SHP77 treated with DMSO at 0.1 percent for 48 hours (cell line): ENCODE data around the gene SORD.
A peak's percentile ranks its signal among the peaks of the same experiment; 100 is the strongest.
"Not testable (repeated sequence)": the region's sequence is repeated elsewhere in the genome, so short reads cannot be mapped to it uniquely, and the experiment has no call there.

Experiments used
- DNase-seq: peaks from one replicate; lab custom pipeline; 2025; lab: John Stamatoyannopoulos, UW

Gene SORD

DNA sequence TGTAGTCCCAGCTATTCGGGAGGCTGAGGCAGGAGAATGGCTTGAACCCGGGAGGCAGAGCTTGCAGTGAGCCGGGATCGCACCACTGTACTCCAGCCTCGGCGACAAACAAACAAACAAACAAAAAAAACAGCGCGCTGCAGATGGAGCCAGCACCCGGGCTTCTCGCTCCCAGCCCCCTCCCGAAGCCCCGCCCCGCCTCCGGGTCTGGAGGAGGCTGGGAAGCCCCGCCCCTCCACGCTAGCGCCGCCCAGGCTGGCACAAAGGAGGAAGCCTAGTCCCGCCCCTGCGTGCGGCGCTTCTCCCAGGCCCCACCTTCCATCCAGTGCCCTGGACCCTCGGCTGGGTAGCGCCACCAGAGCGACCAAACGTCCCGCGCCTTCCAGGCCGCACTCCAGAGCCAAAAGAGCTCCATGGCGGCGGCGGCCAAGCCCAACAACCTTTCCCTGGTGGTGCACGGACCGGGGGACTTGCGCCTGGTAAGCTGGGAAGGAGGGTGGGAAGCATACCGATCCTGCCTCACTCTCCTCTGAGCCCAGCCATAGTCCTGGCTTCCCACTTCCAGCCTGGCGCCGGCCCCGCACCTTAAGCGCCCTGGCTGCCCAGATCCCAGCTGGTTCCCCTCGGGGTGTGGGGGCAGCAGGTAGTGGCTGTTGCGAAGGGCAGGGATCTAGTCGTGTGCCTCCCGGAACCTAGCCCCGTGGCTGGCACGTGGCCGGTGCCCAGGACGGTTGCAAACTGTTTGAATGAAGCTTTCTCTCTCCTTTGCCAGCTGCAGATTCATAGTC, at the start of gene SORD:
Gene SORD (plus strand): TSS at position 325 of the 788 bp plus-strand sequence. CDS start 89 bp downstream, at position 414.
- peak; percentile 64 for DNase-seq

DNA sequence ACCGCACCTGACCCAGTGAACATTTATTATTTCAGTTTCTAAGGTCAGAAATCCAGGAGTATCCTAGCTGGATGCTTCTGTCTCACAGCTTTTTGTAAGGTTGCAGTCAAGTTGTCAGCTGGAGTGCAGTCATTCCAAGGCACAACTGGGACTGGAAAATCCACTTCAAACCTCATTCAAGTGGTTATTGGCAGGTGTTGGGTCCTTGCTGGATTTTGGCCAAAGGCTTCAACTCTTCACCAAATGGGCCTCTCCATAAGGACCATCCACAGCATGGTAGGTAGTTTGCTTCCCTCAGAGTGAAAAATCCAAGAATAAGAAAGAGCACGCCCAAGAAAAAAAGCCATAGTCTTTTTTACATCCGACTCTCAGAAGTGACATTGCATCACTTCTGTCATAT, 46.8 kb upstream of the SORD start:
- DNase-seq, result not testable (repeated sequence)

DNA sequence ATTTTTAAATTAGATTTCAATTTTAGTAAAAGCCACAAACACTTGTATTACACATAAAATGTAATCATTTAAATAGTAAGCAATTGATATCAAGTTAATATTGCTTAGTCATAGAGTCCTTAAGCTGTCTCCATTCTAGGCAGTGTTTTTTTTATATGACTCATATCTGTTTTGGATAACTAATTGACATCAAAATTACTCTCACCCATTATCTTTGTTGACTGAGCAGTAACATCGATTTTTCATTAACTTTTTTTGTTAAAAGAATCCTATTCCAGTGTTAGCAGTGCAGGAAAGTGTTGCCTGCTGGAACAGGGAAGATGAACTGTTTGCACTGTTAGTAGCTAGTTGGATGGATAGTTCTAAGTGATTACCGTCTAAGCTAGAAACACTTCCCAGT, 45.2 kb upstream of the SORD start:
- not testable (repeated sequence) for DNase-seq

DNA sequence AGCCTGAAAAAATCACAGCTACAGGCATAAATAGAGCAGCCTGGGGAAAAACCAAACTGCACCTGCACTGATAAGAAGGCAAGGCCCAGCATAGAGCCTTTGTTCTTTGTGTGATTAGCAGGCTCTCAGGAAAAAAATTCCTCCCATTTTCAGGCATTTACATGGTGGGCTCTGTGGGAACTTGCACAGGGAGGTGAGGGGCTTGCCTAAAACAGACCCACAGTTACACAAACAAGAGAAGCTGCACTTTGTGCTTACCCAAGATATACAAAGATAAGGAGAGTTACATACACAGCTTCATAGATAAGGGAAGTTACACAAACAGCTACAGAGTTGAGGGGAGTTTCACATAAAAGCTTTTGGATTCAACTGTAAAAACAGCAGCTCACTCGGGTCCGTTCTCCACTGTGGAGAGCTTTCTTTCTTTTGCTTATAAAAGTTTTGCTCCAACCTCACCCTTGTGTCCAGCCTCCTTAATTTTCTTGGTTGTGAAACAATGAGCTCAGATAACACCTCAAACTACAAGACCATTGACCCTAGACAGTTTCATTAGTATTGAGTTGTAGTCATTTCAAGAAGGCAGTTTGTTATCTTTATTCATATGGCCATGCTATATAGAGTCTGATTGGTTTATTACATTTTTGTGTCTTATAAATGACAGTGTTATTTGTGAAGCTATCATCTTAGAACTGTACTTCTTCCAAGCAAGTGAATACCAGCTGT, 43.2 kb upstream of the SORD start:
- not testable (repeated sequence) for DNase-seq

DNA sequence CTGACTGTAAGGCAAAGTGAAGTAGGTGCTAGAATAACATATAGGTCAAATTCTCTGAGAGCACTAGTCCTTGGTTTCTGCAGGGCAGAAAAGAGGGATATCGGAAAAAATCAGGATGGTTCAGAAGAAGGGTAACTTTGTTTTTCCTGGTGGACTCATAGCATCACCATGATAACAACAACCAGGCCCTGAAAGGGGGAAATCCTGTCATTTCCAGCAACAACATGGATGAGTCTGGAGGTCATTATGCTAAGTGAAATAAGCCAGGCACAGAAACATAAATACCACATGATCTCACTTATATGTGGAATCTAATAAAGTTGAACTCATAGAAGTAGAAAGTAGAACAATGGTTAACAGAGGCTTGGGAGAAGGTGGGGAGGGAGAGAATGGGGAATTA, 38.9 kb upstream of the SORD start:
- not testable (repeated sequence) for DNase-seq

DNA sequence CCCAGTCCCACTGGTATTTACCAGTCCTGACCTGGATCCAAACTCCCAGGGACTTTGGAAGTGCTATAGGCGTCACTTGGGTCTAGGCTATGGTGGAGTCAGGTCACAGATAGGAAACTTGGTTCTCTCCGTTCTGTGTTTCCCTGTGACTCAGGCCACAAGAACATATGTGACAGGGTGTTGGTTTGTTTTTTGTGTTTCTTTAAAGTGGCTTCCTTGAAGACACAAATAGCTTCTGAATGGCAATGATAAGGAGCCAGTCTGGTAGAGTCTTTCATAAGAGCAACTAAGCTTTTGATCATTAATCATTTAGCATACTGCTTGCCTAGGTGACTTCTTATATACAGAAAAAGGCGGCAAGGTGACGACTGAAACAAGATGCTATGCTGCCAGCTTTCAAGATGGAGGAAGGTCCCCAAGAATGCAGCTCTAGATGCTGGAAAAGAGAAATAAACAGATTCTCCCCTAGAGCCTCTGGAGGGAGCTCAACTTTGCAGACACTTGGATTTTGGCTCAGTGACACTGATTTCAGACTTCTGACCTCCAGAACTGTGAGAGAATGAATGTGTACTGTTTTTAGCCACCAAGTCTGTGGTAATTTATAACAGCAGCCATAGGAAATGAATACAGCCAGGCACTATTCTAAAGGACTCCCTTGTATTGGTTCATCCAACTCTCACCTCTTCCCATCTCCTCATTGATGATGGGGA, 36.5 kb upstream of the SORD start:
- not testable (repeated sequence) for DNase-seq

DNA sequence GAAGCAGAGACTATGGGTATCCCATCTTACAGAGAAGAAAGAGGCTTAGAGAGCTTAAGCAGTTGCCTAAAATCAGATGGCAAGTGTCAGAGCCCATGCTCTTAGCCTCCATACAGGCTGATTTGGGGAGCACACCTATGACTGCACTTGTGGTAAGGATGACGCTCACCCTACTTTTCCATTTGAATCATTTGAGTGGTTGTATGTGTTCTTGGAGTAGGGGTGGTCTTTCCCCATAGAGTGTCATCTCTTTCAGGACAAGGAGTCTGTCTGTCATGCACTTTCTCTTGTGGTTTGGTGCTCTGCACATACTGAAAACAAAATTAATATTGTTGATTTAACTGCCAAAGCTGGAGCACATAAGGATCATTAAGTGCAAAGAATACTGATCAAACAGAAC, 35.3 kb upstream of the SORD start:
- not testable (repeated sequence) for DNase-seq

DNA sequence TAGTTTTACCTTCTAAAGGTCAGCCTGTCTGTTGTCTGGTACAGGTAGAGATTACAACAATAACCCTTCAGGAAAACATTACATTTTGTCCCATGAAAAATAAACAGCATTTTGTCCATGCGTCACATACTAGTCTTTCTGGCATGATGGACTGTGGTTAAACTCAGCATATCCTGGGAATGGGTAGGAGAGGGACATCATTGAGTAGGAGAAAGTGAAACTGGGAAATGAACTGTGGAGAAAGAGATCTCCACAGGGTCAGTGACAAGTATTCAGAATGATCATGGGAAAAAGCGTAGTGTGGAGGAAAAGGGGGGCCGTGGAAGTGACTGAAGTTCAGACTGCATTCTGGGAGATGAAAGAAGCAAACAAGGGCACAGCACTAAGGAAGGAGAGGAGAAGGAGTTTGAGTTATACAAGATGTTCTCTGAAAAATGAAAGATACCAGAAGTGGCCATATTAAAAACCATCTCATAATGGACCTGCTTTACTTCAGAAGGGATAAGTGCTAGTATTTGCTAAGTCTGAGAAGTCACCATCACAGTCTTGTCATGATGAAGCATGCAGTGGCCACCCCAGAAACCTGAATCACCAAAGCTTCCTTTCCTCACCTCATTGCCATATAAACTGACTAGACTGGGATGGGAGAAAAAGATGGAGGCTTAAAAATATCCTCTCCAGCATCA, 34.7 kb upstream of the SORD start:
- not testable (repeated sequence) for DNase-seq

DNA sequence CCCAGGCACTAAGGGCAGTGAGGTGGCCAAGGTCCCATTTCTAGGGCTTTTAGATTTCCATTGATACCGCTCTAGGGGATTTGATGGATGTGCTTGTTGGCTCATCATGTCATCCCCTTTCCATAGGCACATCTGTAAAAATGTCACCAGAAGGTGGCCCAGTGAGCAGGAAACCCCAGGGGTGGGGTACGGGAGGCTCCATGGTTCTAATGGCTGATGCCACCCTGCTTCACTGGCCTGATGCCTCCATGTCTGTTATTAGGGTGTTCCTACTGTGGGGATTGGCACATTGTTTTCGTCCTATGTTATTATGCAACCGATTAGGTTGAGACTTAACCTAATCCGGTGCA, 34.1 kb upstream of the SORD start:
- not testable (repeated sequence) for DNase-seq

DNA sequence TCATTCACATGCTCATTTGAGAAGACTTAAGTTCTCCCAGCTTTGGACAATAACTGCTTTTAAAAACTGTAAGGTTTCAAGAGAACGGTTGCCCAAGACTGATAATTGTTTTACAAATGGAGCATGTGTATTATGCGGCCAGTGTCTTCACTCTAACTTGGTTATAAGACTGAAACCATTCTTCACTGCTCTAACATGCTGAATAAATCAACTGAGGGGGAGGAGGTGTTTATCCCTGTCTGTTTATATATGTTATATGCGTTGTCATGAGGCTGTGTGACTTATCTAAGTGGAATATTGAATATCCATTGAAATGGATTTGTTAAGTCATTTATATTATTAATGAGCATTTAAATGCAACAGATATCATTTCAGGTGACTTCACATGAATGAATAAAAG, 25.4 kb upstream of the SORD start:
- DNase-seq, result not testable (repeated sequence)

DNA sequence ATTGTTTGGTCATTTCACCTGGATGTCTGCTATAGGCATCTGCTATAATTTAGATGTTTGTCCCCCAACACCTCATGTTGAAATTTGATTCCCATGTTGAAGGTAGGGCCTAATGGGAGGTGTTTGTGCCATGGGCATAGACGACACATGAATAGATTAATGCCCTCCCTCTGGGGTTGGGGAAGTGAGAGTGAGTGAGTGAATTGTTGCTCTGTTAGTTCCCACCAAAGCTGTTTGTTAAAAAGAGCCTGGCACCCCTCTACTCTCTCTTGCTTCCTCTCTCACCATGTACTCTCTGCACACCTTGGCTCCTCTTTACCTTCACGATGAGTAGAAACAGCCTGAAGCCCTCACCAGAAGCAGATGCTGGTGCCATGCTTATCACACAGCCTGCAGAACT, 23.9 kb upstream of the SORD start:
- no peak for DNase-seq

DNA sequence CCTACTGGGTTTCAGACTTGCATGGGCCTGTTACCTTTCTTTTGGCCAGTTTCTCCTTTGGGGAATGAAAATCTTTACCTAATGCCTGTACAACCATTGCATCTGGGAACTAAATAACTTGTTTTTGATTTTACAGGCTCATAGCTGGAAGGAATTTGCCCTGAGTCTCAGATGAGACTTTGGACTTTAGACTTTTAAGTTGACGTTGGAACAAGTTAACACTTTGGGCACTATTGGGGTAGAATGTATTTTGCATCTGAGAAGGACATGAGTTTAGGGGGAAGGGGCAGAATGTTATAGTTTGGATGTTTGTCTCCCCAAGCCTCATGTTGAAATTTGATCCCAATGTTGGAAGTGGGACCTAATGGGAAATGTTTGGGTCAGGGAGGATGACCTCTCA, 21.8 kb upstream of the SORD start:
- not testable (repeated sequence) for DNase-seq

DNA sequence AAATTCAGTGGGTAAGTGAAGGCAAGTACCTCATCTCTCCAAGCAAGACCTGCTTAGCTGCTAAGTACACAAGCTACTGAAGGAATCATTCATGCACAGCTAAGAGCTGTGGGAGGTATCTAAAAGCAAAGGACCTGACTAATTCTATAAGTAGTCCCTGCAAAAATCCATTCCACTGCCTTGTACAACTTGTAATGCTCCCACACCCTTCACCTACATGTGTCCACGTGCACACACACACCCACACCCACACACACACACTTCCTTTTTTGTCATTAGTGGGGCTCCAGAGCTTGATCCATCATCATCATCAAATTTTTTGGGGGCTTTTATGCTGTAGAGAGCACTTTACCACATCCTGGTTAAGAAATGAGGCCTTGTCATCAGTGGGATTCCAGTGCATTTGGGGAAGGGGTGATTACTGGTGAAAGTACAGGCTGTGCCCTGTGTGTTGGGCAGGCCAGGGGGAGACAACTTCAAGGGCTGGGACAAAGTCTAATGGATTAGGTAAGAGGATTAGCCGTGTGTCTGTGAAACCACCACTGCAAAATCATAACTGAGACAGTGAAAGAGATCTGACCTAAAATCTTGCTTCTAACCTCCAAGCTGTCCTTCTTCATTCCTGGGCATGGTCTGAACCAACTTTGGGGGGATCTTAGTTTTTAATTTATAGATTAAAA, 19.1 kb upstream of the SORD start:
- not testable (repeated sequence) for DNase-seq

DNA sequence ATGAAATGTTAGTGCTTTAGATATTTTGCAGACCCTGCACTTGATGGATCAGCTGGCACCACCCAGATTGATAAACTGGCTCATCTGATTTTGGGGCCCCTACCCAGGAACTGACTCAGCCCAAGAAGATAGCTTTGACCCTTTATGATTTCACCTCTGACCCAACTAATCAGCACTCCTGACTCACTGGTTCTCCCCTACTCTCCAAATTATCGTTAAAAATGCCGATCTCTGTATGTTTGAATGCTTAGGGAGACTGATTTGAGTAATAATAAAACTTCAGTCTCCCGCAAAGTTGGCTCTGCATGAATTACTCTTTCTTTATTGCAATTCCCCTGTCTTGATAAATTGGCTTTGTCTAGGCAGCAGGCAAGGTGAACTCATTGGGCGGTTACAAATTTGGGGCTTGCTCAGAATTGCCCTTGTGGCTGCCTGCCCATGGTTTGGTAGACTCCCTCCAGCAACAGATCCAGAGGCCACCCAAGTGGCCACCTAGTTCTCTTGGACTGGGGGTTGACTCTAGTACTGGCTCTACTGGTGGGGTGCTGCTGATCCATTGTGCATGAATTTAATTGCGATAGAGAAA, 18.3 kb upstream of the SORD start:
- not testable (repeated sequence) for DNase-seq

DNA sequence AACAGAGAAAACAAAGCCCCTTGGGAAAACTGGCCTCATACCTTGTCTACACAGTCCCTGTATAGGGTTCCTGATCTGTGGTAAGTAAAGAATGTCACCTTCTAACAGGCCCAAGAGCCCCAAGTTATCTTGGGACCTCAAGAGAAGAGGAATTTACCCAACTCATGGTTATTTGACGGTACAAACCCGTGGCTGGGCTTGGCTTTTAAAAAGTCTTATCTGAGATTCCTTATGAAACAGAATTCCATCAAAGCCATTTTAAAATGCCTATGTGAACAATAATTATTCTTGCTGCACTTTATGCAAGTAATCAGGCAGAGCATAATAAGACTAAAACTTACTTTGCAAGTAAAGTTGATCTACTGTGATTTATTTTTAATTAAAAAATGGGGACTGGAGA, 13.9 kb upstream of the SORD start:
- no peak for DNase-seq

DNA sequence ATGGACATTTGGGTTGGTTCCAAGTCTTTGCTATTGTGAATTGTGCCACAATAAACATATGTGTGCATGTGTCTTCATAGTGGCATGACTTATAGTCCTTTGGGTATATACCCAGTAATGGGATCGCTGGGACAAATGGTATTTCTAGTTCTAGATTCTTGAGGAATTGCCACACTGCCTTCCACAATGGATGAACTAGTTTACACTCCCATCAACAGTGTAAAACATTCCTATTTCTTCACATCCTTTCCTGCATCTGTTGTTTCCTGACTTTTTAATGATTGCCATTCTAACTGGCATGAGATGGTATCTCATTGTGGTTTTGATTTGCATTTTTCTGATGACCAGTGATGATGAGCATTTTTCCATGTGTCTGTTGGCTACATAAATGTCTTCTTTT, 7.9 kb upstream of the SORD start:
- not testable (repeated sequence) for DNase-seq

DNA sequence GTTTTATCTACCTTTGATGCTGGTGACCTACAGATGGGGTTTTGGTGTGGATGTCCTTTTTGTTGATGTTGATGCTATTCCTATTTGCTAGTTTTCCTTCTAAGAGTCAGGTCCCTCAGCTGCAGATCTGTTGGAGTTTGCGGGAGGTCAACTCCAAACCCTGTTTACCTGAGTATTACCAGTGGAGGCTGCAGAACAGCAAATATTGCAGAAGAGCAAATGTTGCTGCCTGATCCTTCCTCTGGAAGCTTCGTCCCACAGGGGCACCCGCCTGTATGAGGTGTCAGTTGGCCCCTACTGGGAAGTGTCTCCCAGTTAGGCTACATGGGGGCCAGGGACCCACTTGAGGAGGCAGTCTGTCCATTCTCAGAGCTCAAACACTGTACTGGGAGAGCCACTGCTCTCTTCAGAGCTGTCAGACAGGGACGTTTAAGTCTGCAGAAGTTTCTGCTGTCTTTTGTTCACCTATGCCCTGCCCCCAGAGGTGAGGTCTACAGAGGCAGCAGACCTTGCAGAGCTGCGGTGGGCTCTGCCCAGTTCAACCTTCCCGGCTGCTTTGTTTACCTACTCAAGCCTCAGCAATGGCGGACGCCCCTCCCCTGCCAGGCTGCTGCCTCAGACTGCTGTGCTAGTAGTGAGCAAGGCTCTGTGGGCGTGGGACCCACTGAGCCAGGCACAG, 2.6 kb upstream of the SORD start:
- not testable (repeated sequence) for DNase-seq

DNA sequence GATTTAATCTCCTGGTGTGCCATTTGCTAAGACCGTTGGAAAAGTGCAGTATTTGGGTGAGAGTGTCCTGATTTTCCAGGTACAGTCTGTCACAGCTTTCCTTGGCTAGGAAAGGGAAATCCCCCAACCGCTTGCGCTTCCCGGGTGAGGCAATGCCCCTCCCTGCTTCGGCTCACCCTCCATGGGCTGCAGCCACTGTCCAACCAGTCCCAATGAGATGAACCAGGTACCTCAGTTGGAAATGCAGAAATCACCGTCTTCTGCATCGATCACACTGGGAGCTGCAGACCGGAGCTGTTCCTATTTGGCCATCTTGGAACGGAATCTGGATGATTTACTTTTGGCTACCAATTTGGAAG, 2.1 kb upstream of the SORD start:
- DNase-seq, result not testable (repeated sequence)

DNA sequence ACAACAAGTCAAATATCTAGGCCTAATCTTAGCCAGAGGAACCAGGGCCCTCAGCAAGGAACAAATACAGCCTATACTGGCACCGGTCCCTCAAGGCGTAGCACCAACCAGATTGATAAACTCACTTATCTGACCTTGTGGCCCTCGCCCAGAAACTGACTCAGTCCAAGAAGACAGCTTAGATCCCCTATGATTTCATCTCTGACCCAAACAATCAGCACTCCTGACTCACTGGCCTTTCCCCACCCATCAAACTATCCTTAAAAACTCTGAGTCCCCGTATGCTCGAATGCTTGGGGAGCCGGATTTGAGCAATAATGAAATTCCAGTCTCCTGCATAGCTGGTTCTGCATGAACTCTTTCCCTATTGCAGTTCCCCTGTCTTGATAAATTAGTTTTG, 1.6 kb upstream of the SORD start:
- no peak for DNase-seq

DNA sequence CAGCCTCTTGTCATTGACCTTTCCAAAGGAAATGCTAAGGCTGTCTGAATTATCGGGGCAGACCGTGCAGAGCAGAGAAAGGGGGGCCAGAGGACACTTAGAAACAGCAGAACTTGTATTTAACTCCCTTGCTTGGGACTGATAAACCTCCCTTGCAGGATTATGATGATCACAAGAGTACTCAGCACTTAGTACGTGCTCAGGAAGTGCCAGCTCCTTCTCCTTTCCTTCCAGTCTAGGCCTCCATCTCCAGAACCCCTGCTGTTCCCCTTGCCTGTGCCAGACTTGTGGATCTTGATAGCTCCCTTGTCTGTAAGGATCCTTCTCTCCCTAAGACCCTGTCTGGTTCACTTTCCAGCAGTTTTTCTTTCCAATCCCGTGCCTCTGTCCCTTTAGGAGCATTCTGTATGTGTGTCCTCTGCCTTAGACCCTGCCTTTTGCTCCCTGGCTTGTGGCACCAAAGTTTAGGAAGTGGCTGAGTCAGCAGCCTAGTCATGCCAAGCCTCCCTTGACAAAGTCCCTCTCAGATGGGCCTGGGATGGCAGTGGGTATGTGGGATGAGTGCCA, 747 bp downstream of the SORD start:
- no peak for DNase-seq
